Mammary epithelial cell (primary cell): ENCODE results near the gene PMPCB.
"Not testable (repeated sequence)": the region's sequence is repeated elsewhere in the genome, so short reads cannot be mapped to it uniquely, and the experiment has no call there.

Experiments used
- CTCF ChIP-seq, 2 donors: IDR thresholded peaks in 1 of 2; conservative IDR thresholded peaks in 1 of 2; 2 replicates each; pipeline ENCODE4 v1.5.1; 2011 to 2012; ENCODE audit warnings: inconsistent platforms in 2 of 2, low read length in 2 of 2, mild to moderate bottlenecking in 2 of 2, control low read depth in 1 of 2, low read depth in 1 of 2; ENCODE audit not compliant: insufficient read depth in 1 of 2; ENCODE audit errors: extremely low read depth in 1 of 2
- EZH2 ChIP-seq: IDR thresholded peaks from 2 replicates; pipeline ENCODE4 v1.6.1; 2012; ENCODE audit warnings: low read length, inconsistent platforms, borderline replicate concordance

DNA sequence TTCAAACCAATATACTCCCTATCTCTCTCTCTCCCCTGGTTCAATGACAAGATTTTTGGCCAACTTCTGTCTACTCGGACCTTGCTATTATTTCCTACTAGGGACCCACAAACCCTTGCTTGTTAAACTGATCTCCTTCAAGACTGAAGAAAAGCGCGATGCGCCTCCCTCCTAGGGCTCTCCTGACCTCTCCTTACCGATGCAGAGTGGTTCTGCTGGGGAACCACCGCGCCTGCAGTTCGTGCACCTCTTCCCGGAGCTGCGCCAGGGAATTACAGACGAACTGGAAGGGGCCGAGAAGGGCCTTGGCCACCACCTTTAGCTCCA is 17.6 kb upstream of the PMPCB start:
- not testable (repeated sequence) for TF ChIP-seq EZH2; CTCF (conservative IDR thresholded peaks at IDR 0.05 in 1 of 2, IDR thresholded peaks at IDR 0.05 in 1 of 2; ENCODE audit: extremely low read depth in 1 of 2, insufficient read depth in 1 of 2, low read depth in 1 of 2, low read length in 2 of 2)
